ENCODE results near the gene PTPRM. TPM values are rescaled to one million over a fixed set of nuclear protein-coding genes. Genes with fewer than 3 reads are reported as not detected.

Gene PTPRM
- total RNA-seq, 1 experiment from 2014 or later, result 6.2 TPM

DNA sequence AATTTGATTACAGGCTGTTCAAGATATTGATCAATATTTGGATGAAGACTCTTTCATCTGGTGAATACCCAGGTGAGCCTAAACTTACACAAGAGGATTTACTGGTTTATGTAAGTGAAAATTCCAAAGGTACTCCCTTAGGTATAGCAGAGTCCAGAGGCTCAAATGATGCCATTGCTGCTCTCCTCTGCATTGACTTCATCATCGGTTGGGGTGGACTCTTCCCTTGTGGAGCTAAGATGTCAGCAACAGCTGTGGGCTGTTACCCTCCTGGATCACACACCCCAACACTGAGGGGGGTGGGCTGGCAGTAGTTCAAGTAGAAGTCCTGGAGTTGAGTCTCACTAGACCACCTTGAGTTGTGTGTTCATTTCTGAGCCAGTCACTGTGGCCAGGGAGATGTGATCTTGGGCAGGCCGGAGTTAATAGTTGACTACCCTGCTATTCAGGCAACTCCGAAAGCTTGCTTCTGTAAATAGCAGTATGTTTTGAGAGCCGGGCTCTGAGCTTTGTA lies 236.9 kb downstream of the PTPRM start:
- Histone ChIP-seq H3K27me3 (ENCODE audit: insufficient read depth, low read length) (no peaks in the 10 kb centered on the region), H3T11ph (ENCODE audit: low read length) (no peak overlapping the region), H3K9me3 (ENCODE audit: control insufficient read depth, low read depth, low read length) (no peaks in the 10 kb centered on the region), H3K79me2 (ENCODE audit: insufficient read depth, low read length) (no peaks in the 10 kb centered on the region), H3K23ac (ENCODE audit: insufficient read length, low read depth, low read length) (no peak overlapping the region), H3K79me1 (ENCODE audit: insufficient read depth, low read depth, low read length, poor library complexity, severe bottlenecking) (no peaks in the 10 kb centered on the region), H4K20me1 (ENCODE audit: control insufficient read depth, insufficient read depth, insufficient read length) (no peaks in the 10 kb centered on the region), H3K18ac (ENCODE audit: insufficient read length, low read depth, low read length) (no peak overlapping the region), H2AFZ (ENCODE audit: low read length) (no peak overlapping the region), H3K4me1 (ENCODE audit: insufficient read depth, low read length) (no peaks in the 10 kb centered on the region), H2BK12ac (ENCODE audit: insufficient read length, low read depth, low read length) (no peak overlapping the region), H3K56ac (ENCODE audit: insufficient read length, low read depth, low read length) (no peak overlapping the region), H3K4me2 (ENCODE audit: insufficient read depth, insufficient read length, low read length) (no peak overlapping the region), H2AK5ac (ENCODE audit: insufficient read length, low read length) (no peak overlapping the region), H2BK15ac (ENCODE audit: low read depth, low read length) (no peak overlapping the region), H3K27ac (ENCODE audit: insufficient read length, low read depth, low read length) (no peak overlapping the region), H3K9ac (ENCODE audit: extremely low read depth, insufficient read length, low read length) (no peak overlapping the region), H4K8ac (replicated peaks; ENCODE audit: insufficient read length, low read depth, low read length) (no peak overlapping the region), H3K23me2 (ENCODE audit: insufficient read length, low read depth, low read length, poor library complexity, severe bottlenecking) (no peaks in the 10 kb centered on the region), H3K14ac (ENCODE audit: insufficient read depth, low read length) (no peak overlapping the region), H3K4ac (ENCODE audit: low read depth, low read length) (no peak overlapping the region), H4K91ac (ENCODE audit: insufficient read length, low read depth, low read length) (no peak overlapping the region), H2BK20ac (ENCODE audit: low read depth, low read length, poor library complexity, severe bottlenecking) (no peak overlapping the region), H2BK5ac (ENCODE audit: insufficient read length, low read length) (no peak overlapping the region), H4K5ac (ENCODE audit: insufficient read length, low read depth, low read length) (no peak overlapping the region), H2BK120ac (ENCODE audit: low read depth, low read length, poor library complexity, severe bottlenecking) (no peak overlapping the region)
- H3K9me3 Mint-ChIP-seq, result no peaks in the 10 kb centered on the region
- H3K4me3 Mint-ChIP-seq, result no peak overlapping the region
- no peaks in the 10 kb centered on the region for H3K36me3 Mint-ChIP-seq (ENCODE audit: insufficient read depth in 1 of 3, low read depth in 3 of 3)
- no peak for DNase-seq
- peaks cover 3 to 7% of the 10 kb centered on the region in 2 experiments; a peak in 3 of 4 replicates for H3K4me1 Mint-ChIP-seq
- H3K27me3 Mint-ChIP-seq (ENCODE audit: low read depth), result no peaks in the 10 kb centered on the region
- WGBS (ENCODE audit: extremely low coverage, insufficient read length, low lambda C conversion rate), result no CpG with 5 or more reads among the region's 4 CpGs
- H3K27ac Mint-ChIP-seq, result no peak overlapping the region
- TF ChIP-seq, protein P1, sequence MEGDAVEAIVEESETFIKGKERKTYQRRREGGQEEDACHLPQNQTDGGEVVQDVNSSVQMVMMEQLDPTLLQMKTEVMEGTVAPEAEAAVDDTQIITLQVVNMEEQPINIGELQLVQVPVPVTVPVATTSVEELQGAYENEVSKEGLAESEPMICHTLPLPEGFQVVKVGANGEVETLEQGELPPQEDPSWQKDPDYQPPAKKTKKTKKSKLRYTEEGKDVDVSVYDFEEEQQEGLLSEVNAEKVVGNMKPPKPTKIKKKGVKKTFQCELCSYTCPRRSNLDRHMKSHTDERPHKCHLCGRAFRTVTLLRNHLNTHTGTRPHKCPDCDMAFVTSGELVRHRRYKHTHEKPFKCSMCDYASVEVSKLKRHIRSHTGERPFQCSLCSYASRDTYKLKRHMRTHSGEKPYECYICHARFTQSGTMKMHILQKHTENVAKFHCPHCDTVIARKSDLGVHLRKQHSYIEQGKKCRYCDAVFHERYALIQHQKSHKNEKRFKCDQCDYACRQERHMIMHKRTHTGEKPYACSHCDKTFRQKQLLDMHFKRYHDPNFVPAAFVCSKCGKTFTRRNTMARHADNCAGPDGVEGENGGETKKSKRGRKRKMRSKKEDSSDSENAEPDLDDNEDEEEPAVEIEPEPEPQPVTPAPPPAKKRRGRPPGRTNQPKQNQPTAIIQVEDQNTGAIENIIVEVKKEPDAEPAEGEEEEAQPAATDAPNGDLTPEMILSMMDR (conservative IDR thresholded peaks at IDR 0.05), result no peak
